ENCODE data around the gene COMMD1.

The COMMD1 gene

GRCh38 chr2:62013641-62014040, 108.2 kb downstream of the COMMD1 start:
- TF ChIP-seq REST (IDR thresholded peaks at IDR 0.05; ENCODE audit: insufficient read depth in 1 of 2, low read depth in 2 of 2, low read length in 2 of 2) = no peak
- no peak for TF ChIP-seq SIN3A (IDR thresholded peaks at IDR 0.05; ENCODE audit: borderline replicate concordance, insufficient read depth, low read length)
- no peak for TF ChIP-seq TAF1 (IDR thresholded peaks at IDR 0.05; ENCODE audit: borderline replicate concordance, insufficient read depth, low read length)
- no peak for TF ChIP-seq POLR2AphosphoS5 (IDR thresholded peaks at IDR 0.05; ENCODE audit: low read depth, low read length)
- TF ChIP-seq FOXP2 (optimal IDR thresholded peaks at IDR 0.05; ENCODE audit: borderline replicate concordance, extremely low read depth, extremely low read length, insufficient read depth) = no peak

- no peak for TF ChIP-seq SIN3A (IDR thresholded peaks at IDR 0.05; ENCODE audit: borderline replicate concordance, insufficient read depth, low read length)
These were observed 108.6 kb downstream of the COMMD1 start for GRCh38 chr2:62014102-62014501.

GRCh38 chr2:62016957-62017356, 111.5 kb downstream of the COMMD1 start:
- TF ChIP-seq FOXP2 (optimal IDR thresholded peaks at IDR 0.05; ENCODE audit: borderline replicate concordance, extremely low read depth, extremely low read length, insufficient read depth) (no peak), SIN3A (IDR thresholded peaks at IDR 0.05; ENCODE audit: borderline replicate concordance, insufficient read depth, low read length) (no peak), POLR2AphosphoS5 (IDR thresholded peaks at IDR 0.05; ENCODE audit: low read depth, low read length) (no peak), REST (IDR thresholded peaks at IDR 0.05; ENCODE audit: insufficient read depth in 1 of 2, low read depth in 2 of 2, low read length in 2 of 2) (no peak), TAF1 (IDR thresholded peaks at IDR 0.05; ENCODE audit: borderline replicate concordance, insufficient read depth, low read length) (no peak)

- no peak for TF ChIP-seq SIN3A (IDR thresholded peaks at IDR 0.05; ENCODE audit: borderline replicate concordance, insufficient read depth, low read length)
- no peak for TF ChIP-seq POLR2AphosphoS5 (IDR thresholded peaks at IDR 0.05; ENCODE audit: low read depth, low read length)
- TF ChIP-seq REST (IDR thresholded peaks at IDR 0.05; ENCODE audit: insufficient read depth in 1 of 2, low read depth in 2 of 2, low read length in 2 of 2) = no peak
- no peak for TF ChIP-seq TAF1 (IDR thresholded peaks at IDR 0.05; ENCODE audit: borderline replicate concordance, insufficient read depth, low read length)
- no peak for TF ChIP-seq FOXP2 (optimal IDR thresholded peaks at IDR 0.05; ENCODE audit: borderline replicate concordance, extremely low read depth, extremely low read length, insufficient read depth)
These were observed 124.4 kb downstream of the COMMD1 start for GRCh38 chr2:62029910-62030309.

GRCh38 chr2:62030902-62031301, 125.4 kb downstream of the COMMD1 start:
- no peak for TF ChIP-seq SIN3A (IDR thresholded peaks at IDR 0.05; ENCODE audit: borderline replicate concordance, insufficient read depth, low read length)
- no peak for TF ChIP-seq REST (IDR thresholded peaks at IDR 0.05; ENCODE audit: insufficient read depth in 1 of 2, low read depth in 2 of 2, low read length in 2 of 2)
- TF ChIP-seq TAF1 (IDR thresholded peaks at IDR 0.05; ENCODE audit: borderline replicate concordance, insufficient read depth, low read length) = no peak
- TF ChIP-seq POLR2AphosphoS5 (IDR thresholded peaks at IDR 0.05; ENCODE audit: low read depth, low read length) = no peak
- TF ChIP-seq FOXP2 (optimal IDR thresholded peaks at IDR 0.05; ENCODE audit: borderline replicate concordance, extremely low read depth, extremely low read length, insufficient read depth) = no peak
